Small intestine (tissue), 7 donors: Measurements from ENCODE around the gene SDCCAG8. TPM values are rescaled to one million over a fixed set of nuclear protein-coding genes. Genes with fewer than 3 reads are reported as not detected.
A peak's percentile ranks its signal among the peaks of the same experiment; 100 is the strongest.

Source experiments
- DNase-seq, 2 donors: peaks; one replicate each; pipeline versions ENCODE4 v3.0.0 to v3.0.0-alpha.2; 2013
- FAIRE-seq: peaks from 2 replicates; lab custom pipeline; 2012; peaks lifted over from hg19 to GRCh38; lab: Jason Lieb, UNC
- H3K27ac ChIP-seq, 3 donors: one replicate each; pipeline ENCODE4 v1.5.1; 2013; ENCODE audit warnings: low read length in 2 of 3, mild to moderate bottlenecking in 2 of 3, control low read depth in 1 of 3, inconsistent platforms in 1 of 3, low read depth in 1 of 3, moderate library complexity in 1 of 3
- H3K27me3 ChIP-seq, 3 donors: one replicate each; pipeline ENCODE4 v1.6.1; 2013; ENCODE audit warnings: low read length in 3 of 3, inconsistent platforms in 1 of 3; ENCODE audit not compliant: control insufficient read depth in 3 of 3, insufficient read depth in 3 of 3
- H3K36me3 ChIP-seq, 3 donors: one replicate each; pipeline ENCODE4 v1.6.1; 2013; ENCODE audit warnings: low read length in 3 of 3, inconsistent platforms in 1 of 3, low read depth in 1 of 3, mild to moderate bottlenecking in 1 of 3, moderate library complexity in 1 of 3; ENCODE audit not compliant: control insufficient read depth in 3 of 3, insufficient read depth in 2 of 3
- H3K4me1 ChIP-seq, 3 donors: one replicate each; pipeline ENCODE4 v1.6.1; 2013; ENCODE audit warnings: low read length in 2 of 3, inconsistent platforms in 1 of 3, low read depth in 1 of 3, mild to moderate bottlenecking in 1 of 3, moderate library complexity in 1 of 3; ENCODE audit not compliant: control insufficient read depth in 3 of 3, insufficient read depth in 2 of 3
- H3K4me3 ChIP-seq, 3 donors: one replicate each; pipeline ENCODE4 v1.5.1; 2013; ENCODE audit warnings: low read length in 3 of 3, control low read depth in 1 of 3, inconsistent platforms in 1 of 3, low read depth in 1 of 3, mild to moderate bottlenecking in 1 of 3, moderate library complexity in 1 of 3
- H3K9me3 ChIP-seq, 2 donors: one replicate each; pipeline ENCODE4 v1.6.1; 2013; ENCODE audit warnings: low read depth in 1 of 2, low read length in 1 of 2; ENCODE audit not compliant: control insufficient read depth in 2 of 2, insufficient read depth in 1 of 2
- WGBS, 3 donors: extraction: QIAGEN DNeasy Blood & Tissue Kit; methylation state at CpG; one replicate each; pipeline ENCODE4 v1.1.7; 2013; 5-methylcytosine and 5-hydroxymethylcytosine counted together
- polyA plus RNA-seq, 4 donors: library from polyadenylated mRNA; stranded (reverse) in 3 of 4; unstranded in 1 of 4; fragments of 200-250 nt in 3 of 4; fragments of 120-200 nt in 1 of 4; gene quantifications; one replicate each; pipeline versions ENCODE4 v1.2.1 to v1.2.3, GENCODE V29; 2013
- donor health status: healthy with polysubstance abuse.
- donor health status: control.
- donor health status: control.
- donor health status: Bipolar disorder and iron deficiency.
- donor health status: healthy.

SDCCAG8 gene
- polyA plus RNA-seq, 4 donors, result 19.2 to 32.2 (median 23.6) TPM

DNA sequence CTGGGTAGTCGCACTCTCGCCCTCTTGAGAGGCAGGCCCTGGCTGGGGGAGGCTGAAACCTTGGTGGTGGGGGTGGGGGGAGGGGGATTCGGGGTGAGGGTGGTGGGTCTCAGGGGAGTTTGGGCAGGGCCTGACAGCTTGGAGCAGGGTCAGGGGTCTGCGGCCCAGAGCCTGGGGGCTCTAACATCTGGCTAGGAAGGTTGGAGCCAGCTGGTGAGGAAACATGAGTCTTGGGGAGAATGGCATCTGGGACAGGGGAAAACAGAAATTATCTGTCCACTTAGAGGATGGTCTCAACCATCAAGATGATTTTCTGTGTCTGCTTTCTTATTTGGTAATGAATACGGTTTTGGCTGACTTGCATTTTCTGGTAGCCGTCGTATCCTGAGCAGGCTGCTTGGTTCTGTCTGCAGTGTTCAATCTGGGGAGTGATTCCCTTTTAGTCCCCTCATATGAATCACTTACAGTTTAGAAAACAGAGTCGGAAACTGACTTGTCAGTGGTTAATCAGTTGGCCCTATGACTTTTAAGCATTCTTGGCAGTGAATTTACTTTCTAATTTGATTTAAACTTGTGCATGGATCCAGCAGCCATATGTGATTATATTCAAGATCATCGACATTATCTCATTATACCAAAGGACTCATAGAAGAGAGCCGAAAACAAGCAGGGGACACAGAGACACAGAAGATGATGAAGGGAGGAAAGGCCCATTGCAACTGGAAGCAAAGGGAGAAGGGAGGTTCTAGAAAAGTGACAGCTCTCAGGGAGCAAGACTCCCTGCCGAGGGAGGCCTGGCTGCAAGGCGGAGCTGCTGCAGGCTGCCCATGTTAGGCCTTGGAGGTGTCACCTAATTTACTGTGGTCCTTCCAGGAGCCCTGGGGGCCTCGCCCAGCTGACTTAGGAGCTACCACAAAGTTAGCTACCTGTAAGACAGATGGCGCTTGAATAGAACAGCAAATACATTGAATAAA is 237.6 kb downstream of the SDCCAG8 start:
- no peak overlapping the region for H3K4me3 ChIP-seq
- no peaks in the 10 kb centered on the region for H3K27me3 ChIP-seq
- peaks cover 0 to 62% (median 0%) of the 10 kb centered on the region in 3 donors for H3K36me3 ChIP-seq
- FAIRE-seq (no peak), DNase-seq (no peak)
- H3K27ac ChIP-seq, result no peak overlapping the region
- peaks cover 0 to 15% (median 0%) of the 10 kb centered on the region in 3 donors for H3K4me1 ChIP-seq
- no peaks in the 10 kb centered on the region for H3K9me3 ChIP-seq
- WGBS, 3 donors, result 81 to 92% (median 90%) methylated on average over 14 of the region's 14 CpGs

DNA sequence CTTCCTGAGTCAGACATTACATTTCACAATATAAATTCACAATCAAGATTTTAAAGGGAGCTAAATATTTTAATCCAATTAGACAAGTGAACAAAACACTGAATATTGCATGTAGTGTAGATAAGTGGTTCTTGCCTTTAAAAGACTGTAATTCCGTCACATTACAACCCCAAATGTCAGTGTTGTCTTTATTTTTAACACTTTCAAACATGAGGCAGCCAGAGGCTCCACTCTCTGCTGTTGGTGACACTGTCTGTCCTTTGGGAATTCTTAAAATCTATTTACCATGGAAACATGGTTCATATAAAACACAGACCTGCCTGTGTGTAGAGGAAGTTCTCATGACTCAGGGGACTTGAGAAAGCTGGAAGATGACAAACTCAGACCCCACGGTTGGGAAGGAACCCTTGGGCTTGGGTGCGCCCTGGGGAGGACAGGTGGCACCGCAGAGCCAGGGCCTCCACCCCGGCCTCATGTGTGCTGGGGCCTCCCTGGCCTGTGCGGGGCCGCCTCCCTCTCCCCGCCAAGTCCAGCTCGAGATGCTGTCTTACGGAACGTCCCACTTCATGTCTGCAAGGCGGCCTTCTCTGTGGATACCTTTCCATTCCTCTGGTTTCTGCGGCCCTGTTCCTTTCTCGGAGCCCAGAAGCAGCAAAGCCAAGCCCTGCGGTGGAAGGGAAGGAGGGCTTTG is 239.0 kb downstream of the SDCCAG8 start:
- H3K27ac ChIP-seq, result peak overlapping the region in 1 of 3 donors; percentile 12
- DNase-seq, result no peak
- 91 to 95% (median 92%) methylated on average over 15 of the region's 15 CpGs for WGBS, 3 donors

DNA sequence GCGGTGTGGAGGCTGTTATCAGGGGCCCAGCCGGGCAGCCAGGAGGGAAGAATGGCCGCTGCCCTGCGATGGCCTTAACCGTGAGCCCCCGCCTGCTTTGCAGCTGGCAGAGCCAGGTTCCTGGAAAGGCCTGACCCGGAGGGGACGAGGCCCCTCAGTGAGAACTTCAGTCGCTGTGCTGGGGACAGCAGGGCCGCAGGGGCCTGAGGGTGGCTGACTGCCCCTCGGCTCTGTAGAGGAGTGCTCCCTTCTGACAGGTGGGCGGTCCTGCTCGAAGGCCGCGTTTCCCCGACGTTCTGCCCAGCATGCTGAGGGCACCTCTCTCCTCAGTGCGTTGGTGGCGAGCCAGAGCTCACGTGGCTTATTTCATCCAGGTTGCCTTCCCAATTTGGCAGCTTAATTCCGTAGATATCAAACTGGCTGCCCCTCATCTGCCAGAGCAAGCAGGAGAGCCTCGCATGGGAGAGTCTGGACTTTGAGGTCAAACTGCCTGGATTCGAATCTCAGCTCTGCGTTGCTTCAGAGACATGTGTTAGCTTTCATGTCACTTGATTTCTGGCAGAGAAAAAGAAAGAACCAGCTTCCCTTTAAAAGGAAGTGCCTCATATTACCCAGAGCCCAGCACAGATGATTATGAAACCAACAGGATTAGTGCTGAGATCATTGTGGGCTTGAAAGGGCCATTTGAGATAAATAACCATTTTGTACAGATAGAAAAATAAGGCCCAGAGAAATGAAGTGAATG is 239.8 kb downstream of the SDCCAG8 start:
- Histone ChIP-seq H3K9me3 (no peaks in the 10 kb centered on the region), H3K4me3 (no peak overlapping the region), H3K27ac (peak overlapping the region in 1 of 3 donors; percentile 60), H3K27me3 (no peaks in the 10 kb centered on the region), H3K36me3 (peaks cover 0 to 46% (median 0%) of the 10 kb centered on the region in 3 donors), H3K4me1 (peaks cover 0 to 3% (median 0%) of the 10 kb centered on the region in 3 donors)
- no peak for DNase-seq
- no peak for FAIRE-seq
- 85 to 94% (median 87%) methylated on average over 24 of the region's 24 CpGs for WGBS, 3 donors

More for the DNA sequence above, 239.0 kb downstream of the SDCCAG8 start:
- no peaks in the 10 kb centered on the region for H3K27me3 ChIP-seq
- no peaks in the 10 kb centered on the region for H3K9me3 ChIP-seq
- peaks cover 0 to 51% (median 0%) of the 10 kb centered on the region in 3 donors for H3K36me3 ChIP-seq
- H3K4me3 ChIP-seq, result no peak overlapping the region
- H3K4me1 ChIP-seq, result peaks cover 0 to 10% (median 0%) of the 10 kb centered on the region in 3 donors
- no peak for FAIRE-seq

DNA sequence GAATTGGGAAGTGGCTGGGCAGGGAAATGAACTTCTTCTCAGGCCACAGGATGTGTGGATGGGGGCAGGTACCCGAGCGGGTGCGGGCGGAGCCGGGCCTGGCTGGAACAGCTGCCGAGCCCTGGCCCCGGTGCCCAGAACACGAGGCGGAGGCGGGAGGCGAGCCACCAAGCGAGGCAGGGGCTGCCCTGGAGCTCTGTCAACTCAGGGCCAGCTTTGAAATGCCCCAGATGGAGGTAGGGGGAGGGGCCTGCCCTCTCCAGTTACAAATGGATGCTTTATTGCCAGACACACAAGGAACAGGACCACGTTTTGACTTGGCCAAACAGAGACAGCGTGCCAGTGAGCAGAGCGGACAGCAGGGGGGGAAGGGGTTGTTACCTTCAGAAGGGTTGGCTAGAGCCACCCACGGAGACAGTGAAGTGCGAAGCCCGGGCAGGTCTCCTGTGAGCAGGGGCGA is 240.4 kb downstream of the SDCCAG8 start:
- DNase-seq (no peak), FAIRE-seq (no peak)
- H3K27ac ChIP-seq, result peak overlapping the region in 1 of 3 donors; percentile 60
- peaks cover 0 to 43% (median 0%) of the 10 kb centered on the region in 3 donors for H3K36me3 ChIP-seq
- no peaks in the 10 kb centered on the region for H3K9me3 ChIP-seq
- no peaks in the 10 kb centered on the region for H3K4me1 ChIP-seq
- H3K4me3 ChIP-seq, result no peak overlapping the region
- no peaks in the 10 kb centered on the region for H3K27me3 ChIP-seq
- 76 to 92% (median 92%) methylated on average over 18 to 19 of the region's 19 CpGs for WGBS, 3 donors

DNA sequence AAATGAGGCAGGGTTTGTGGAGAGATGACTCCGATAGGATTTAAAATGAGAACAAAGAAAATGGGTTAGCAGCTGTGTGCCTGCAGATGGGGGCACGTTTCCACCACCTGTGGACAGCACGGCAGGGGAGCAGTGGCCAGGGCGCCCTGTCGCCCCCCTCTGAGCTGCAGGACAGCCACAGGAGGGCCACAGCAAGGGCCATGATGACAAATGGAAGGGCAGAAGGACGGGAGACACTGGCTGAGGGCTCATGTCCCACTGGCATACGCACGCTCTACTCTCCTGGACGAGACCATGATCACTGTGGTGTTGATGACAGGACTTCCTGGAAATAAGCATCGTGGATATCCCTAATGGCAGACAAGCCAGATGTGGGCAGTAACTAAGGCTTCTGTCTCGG is 241.0 kb downstream of the SDCCAG8 start:
- no peak for FAIRE-seq
- Histone ChIP-seq H3K4me3 (no peak overlapping the region), H3K4me1 (no peaks in the 10 kb centered on the region), H3K27me3 (no peaks in the 10 kb centered on the region), H3K36me3 (peaks cover 0 to 39% (median 0%) of the 10 kb centered on the region in 3 donors), H3K27ac (no peak overlapping the region), H3K9me3 (no peaks in the 10 kb centered on the region)
- DNase-seq, result no peak
- WGBS, 3 donors, result 92 to 97% (median 94%) methylated on average over 11 of the region's 11 CpGs

DNA sequence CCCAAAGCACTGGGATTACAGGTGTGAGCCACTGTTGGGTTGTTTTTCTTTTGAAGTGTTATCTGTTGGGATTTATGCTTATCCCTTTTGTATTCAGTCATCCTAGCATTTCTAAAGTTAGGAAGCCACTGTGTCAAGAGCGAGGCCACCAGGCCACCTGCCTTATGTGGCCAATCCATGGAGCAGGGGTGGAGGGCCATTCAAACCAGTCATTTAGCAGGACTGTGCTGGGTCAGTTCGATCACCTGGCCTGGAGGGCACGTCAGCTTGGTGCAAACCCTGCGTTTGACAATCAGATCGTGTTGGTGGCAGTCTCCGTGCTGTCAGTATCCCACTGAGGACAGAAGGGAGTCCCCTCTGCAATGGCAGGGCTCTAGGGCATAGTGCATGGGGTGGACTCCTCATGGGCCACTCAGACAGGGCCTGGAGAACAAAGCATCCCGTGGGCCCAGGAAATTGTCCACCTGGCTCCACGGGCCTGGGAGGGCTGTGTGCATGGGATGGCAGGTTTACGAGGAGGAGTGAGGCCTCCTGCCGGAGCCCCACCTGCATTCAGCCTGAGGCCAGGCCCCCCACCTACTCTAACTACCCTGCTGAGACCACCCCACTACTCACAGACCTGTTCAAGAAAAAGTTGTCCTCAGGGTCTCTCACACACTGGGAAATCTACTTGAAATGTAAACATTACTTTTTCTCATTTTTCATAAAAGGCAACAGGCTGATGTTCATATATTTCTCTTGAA is 242.3 kb downstream of the SDCCAG8 start:
- Histone ChIP-seq H3K9me3 (no peaks in the 10 kb centered on the region), H3K27ac (no peak overlapping the region), H3K27me3 (no peaks in the 10 kb centered on the region), H3K4me3 (no peak overlapping the region), H3K36me3 (peaks cover 0 to 38% (median 0%) of the 10 kb centered on the region in 3 donors), H3K4me1 (no peaks in the 10 kb centered on the region)
- WGBS, 3 donors, result 94 to 99% (median 94%) methylated on average over 10 of the region's 10 CpGs
- FAIRE-seq (no peak), DNase-seq (no peak)

DNA sequence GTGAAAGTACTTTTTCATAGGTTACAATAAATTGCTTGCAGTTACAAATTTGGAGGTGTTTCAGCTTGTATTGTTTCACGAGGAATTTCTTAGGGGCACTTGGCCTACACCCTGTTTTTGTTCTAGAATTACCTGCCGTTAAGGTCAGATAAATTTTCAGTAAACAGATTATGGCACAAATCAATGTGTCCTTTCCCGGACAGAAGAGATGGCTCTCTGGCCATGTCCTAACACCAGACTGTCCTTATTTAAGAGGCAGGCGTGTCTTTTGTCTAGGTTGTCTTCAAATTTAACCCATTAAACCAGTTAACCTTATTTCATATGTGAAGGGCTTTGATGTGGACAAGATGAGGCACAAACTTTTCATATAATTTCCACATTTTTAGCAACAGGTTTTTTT is 243.4 kb downstream of the SDCCAG8 start:
- Histone ChIP-seq H3K4me3 (no peak overlapping the region), H3K36me3 (peaks cover 0 to 32% (median 0%) of the 10 kb centered on the region in 3 donors), H3K27ac (no peak overlapping the region), H3K4me1 (no peaks in the 10 kb centered on the region), H3K9me3 (no peaks in the 10 kb centered on the region), H3K27me3 (no peaks in the 10 kb centered on the region)
- no peak for DNase-seq
- WGBS, 3 donors, result 78 to 84% (median 82%) methylated on average over 4 of the region's 4 CpGs
- no peak for FAIRE-seq
